Activated naive CD8-positive, alpha-beta T cell treated with anti-CD3 and anti-CD28 coated beads for 36 hours (primary cell): ENCODE data around the gene TBC1D12. TPM values are rescaled to one million over a fixed set of nuclear protein-coding genes. Genes with fewer than 3 reads are reported as not detected.

Experiments used
- DNase-seq: peaks from one replicate; pipeline ENCODE4 v3.0.0; 2021
- H3K27ac Mint-ChIP-seq: one replicate; pipeline ENCODE4 v1.8.0; 2022; ENCODE audit warnings: mild to moderate bottlenecking, moderate library complexity, mixed read lengths
- H3K27me3 Mint-ChIP-seq: one replicate; pipeline ENCODE4 v1.8.0; 2022; ENCODE audit warnings: mild to moderate bottlenecking, mixed read lengths
- H3K36me3 Mint-ChIP-seq: one replicate; pipeline ENCODE4 v1.8.0; 2021; ENCODE audit warnings: mild to moderate bottlenecking, mixed read lengths
- H3K4me1 Mint-ChIP-seq: one replicate; pipeline ENCODE4 v1.8.0; 2021; ENCODE audit warnings: mixed read lengths
- H3K4me3 Mint-ChIP-seq: one replicate; pipeline ENCODE4 v1.8.0; 2022; ENCODE audit warnings: mild to moderate bottlenecking, moderate library complexity, mixed read lengths
- H3K9me3 Mint-ChIP-seq: one replicate; pipeline ENCODE4 v1.8.0; 2022; ENCODE audit warnings: mixed read lengths
- total RNA-seq, 2 experiments: library from RNA; stranded (reverse); gene quantifications; one replicate each; pipeline ENCODE4 v1.2.3, GENCODE V29; 2021

TBC1D12 gene
- total RNA-seq, 2 experiments from 2014 or later: 0.33 to 0.70 TPM

DNA sequence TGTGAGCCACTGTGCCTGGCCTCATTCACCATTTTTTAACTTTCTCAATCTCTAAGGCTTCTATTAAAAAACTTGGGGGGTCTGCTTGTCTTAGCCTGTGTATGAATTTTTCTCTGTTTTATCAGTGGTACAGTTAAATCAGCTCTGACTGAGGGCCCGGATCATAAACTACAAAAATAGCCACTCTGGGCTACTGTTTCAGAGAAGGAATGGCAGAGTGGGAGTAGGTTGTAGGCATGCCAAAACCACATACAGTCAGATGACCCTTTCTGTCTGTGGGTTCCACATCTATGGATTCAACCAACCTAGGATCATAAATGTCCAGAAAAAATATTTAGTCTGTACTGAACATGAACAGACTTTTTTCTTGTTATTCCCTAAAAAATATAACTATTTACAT, 21.3 kb downstream of the TBC1D12 start:
- Mint-ChIP-seq H3K27ac (no peak overlapping the region), H3K9me3 (no peaks in the 10 kb centered on the region), H3K4me3 (no peak overlapping the region), H3K27me3 (peaks cover 34% of the 10 kb centered on the region), H3K4me1 (no peaks in the 10 kb centered on the region), H3K36me3 (no peaks in the 10 kb centered on the region)
- DNase-seq: no peak

DNA sequence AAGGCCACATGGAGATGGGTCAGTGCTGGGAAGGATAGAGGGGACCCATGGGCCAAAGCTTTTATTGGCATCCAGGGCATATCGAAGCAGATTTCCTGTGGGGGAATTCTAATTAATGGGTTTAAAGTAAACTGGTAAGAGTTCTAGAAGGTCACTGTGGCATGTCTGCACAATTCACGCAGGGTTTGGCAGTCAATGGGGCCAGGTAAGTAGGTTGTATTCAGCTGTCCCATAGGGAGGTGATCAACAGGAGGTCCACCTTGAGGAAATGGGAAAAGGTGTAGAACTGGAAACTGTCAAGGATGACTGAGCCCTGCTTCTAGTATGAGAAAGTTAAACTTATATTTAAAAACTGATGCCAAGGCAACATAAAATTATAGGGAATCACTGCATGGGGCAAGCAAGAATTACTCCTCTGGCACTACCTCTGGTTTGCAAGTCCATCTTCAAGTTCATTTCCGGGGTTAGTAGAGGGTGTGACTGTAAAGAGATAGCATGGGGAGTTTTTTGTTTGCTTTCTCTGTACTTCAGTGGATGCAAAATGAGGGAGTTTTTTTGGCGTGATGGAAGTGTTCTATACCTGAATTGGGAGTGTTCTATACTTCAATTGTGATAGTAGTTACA, 22.5 kb downstream of the TBC1D12 start:
- Mint-ChIP-seq H3K27me3 (peaks cover 37% of the 10 kb centered on the region), H3K4me3 (no peak overlapping the region), H3K9me3 (no peaks in the 10 kb centered on the region), H3K27ac (no peak overlapping the region), H3K4me1 (no peaks in the 10 kb centered on the region), H3K36me3 (no peaks in the 10 kb centered on the region)
- DNase-seq: no peak

DNA sequence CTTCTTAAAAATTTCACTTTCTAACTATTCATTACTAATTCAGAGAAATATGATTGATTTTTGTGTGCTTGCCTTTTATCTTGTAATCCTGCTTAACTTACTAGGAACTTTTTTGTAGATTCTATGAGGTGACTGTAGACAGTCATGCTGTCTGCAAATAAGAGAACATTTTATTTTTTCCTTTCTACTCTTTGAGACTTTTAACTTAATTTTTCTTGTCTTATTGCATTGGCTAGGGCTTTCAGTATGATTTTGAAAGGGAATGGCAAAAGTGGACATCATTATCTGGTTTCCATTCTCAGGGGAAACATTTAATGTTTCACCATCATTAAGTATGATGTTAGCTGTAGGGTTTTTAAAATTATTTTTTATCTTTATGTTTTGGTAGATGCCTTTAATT, 23.6 kb downstream of the TBC1D12 start:
- Mint-ChIP-seq H3K36me3 (no peaks in the 10 kb centered on the region), H3K9me3 (no peaks in the 10 kb centered on the region), H3K27ac (no peak overlapping the region), H3K4me1 (no peaks in the 10 kb centered on the region), H3K4me3 (no peak overlapping the region), H3K27me3 (peaks cover 40% of the 10 kb centered on the region)
- no peak for DNase-seq

DNA sequence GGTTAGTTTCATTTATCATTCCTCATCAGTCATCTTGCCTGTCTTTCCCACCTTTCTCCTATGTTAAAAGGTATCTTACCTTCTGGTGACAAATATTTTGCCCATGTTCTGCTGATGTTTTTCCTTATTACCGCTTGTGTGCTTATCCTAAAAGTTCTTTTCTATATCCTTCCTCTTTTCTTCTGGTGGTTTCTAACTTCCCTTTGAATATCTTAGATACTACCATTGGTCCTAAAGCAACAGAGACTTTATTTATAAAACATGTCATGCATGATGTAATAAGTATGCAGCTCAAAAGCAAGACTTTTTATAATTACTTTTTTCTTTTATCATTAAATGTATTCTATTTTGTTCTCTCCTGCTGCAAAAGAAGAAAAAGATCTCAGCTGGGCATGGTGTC, 24.8 kb downstream of the TBC1D12 start:
- DNase-seq: no peak
- H3K4me1 Mint-ChIP-seq: no peaks in the 10 kb centered on the region
- peaks cover 35% of the 10 kb centered on the region for H3K27me3 Mint-ChIP-seq
- no peak overlapping the region for H3K27ac Mint-ChIP-seq
- no peak overlapping the region for H3K4me3 Mint-ChIP-seq
- H3K36me3 Mint-ChIP-seq: no peaks in the 10 kb centered on the region
- H3K9me3 Mint-ChIP-seq: no peaks in the 10 kb centered on the region

DNA sequence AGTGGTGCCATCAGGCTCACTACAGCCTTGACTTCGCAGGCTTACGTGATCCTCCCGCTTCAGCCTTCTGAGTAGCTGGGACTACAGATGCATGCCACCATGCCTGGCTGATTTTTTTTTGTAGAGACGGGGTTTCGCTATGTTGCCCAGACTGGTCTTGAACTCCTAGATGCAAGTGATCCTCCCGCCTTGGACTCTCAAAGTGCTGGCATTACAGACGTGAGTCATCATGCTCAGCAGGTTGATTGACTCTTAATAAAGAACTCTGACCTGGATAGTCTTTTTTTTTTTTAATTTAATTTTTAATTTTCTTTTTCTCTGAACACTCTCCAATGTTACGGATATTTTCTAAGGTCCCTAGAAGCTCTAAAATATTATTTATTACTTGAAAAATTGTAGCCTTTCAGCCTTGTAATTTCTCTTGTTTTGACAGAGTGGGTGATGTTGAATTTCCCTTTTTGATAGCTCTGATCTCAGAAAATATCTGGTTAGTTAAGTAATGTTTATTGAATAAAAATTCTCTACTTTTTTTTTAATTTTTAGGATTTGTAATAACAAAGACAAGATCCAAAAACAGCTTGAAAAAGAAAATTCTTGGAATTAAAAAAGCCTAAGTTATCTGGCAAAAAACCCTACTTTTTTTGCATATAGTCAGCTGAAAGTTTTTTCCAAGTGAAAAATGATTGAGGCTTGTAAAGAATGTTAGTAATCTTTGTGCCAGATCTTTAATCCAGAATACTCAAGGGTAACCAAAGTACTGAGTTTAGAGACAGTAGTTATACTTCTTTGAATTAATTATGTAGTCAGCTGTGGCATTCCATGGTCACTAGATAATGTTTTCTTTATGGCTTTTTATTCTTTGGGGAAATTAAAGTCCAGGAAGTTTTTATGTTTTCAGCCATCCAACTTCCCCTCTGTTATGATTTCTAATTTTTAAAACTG, 26.7 kb downstream of the TBC1D12 start:
- DNase-seq: no peak
- Mint-ChIP-seq H3K9me3 (no peaks in the 10 kb centered on the region), H3K4me1 (no peaks in the 10 kb centered on the region), H3K27ac (no peak overlapping the region), H3K36me3 (no peaks in the 10 kb centered on the region), H3K4me3 (no peak overlapping the region), H3K27me3 (peaks cover 22% of the 10 kb centered on the region)

DNA sequence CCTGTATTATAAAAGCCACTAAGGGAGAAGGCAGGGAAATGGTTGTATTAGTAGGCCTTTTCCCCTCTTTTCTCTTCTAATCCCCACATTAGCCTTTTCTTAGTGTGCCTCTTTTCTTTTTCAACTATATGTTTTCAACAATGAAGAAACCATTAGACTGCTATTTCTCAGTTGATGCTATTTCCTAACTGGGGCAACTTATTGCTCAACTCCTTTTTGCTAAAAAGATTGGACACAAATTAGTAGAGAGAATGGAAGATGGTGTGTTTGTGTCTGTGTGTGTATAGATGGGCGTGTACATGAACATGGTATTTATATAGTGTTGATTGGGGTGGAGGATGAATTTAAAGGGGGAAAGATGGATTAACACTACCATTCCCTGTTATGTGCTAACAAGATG, 28.4 kb downstream of the TBC1D12 start:
- DNase-seq: no peak
- no peak overlapping the region for H3K4me3 Mint-ChIP-seq
- H3K9me3 Mint-ChIP-seq: no peaks in the 10 kb centered on the region
- no peaks in the 10 kb centered on the region for H3K36me3 Mint-ChIP-seq
- no peak overlapping the region for H3K27ac Mint-ChIP-seq
- H3K4me1 Mint-ChIP-seq: no peaks in the 10 kb centered on the region
- H3K27me3 Mint-ChIP-seq: peaks cover 10% of the 10 kb centered on the region

DNA sequence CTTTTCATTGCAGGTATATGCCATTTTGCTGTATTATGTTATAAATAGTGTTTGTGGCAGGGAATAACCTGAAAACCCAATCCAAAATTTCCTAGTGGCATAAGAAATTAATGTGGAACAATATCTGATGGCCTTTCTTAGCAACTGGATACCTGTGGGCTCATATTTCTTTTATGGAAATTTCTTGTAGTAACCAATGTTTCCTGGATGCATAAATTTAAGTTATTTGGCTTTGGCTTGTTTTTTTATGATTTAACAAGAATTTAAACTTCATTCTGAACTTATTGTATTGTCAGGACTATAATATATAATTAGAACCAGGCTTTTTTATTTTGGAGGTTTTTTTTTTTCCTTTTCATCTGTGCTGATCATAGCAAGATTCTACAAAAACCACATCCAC, 30.1 kb downstream of the TBC1D12 start:
- no peak overlapping the region for H3K27ac Mint-ChIP-seq
- H3K9me3 Mint-ChIP-seq: peaks cover 4% of the 10 kb centered on the region
- H3K4me1 Mint-ChIP-seq: no peaks in the 10 kb centered on the region
- H3K4me3 Mint-ChIP-seq: no peak overlapping the region
- H3K36me3 Mint-ChIP-seq: no peaks in the 10 kb centered on the region
- H3K27me3 Mint-ChIP-seq: peaks cover 10% of the 10 kb centered on the region
- no peak for DNase-seq

DNA sequence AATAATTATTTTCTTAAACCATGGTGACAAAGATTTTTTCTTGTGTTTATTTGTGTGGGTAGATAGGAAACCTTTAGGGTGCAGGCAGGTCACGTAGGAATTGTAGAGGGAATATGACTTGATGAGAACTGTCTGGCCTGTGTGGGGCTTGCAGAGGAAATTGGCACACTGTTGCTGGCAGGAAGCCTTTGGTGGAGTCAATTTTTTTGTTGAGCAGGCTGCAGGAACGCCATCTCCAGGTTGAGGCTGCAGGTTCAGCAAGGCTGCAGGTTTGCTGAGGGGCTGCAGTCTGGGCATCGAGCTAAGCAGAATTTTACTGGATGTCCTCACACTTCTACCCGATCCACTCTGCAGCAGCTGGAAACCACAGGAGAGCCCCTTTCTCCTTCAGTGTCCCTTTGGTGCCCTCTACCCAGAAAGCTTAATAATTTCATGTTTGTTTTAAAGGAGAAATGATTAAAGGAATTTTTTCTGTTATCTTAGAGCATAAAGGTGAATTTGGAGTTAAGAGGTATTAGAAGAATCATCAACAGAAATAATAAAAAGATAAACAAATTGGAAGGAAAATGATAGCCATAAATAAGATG, 37.0 kb downstream of the TBC1D12 start:
- Mint-ChIP-seq H3K4me3 (no peak overlapping the region), H3K36me3 (no peaks in the 10 kb centered on the region), H3K9me3 (peaks cover 6% of the 10 kb centered on the region), H3K4me1 (no peaks in the 10 kb centered on the region), H3K27ac (no peak overlapping the region), H3K27me3 (peaks cover 14% of the 10 kb centered on the region)
- no peak for DNase-seq

DNA sequence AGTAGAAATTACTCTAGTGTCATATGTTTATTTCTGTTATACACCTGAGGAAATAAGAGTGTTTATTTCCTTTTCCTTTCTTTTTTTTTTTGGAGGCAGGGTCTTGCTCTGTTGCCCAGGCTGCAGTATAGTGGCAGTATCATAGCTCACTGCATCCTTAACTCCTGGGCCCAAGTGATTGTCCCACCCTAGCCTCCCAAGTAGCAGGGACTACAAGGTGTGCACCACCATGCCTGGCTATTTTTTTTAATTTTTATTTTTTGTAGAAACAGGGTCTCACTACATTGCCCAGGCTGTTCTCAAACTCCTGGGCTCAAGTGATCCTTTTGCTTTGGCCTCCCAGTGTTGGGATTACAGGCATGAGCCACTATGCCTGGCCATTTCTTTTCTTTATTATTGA, 37.8 kb downstream of the TBC1D12 start:
- no peak overlapping the region for H3K4me3 Mint-ChIP-seq
- H3K27ac Mint-ChIP-seq: no peak overlapping the region
- H3K4me1 Mint-ChIP-seq: no peaks in the 10 kb centered on the region
- no peak for DNase-seq
- H3K27me3 Mint-ChIP-seq: peaks cover 15% of the 10 kb centered on the region
- H3K9me3 Mint-ChIP-seq: peaks cover 6% of the 10 kb centered on the region
- no peaks in the 10 kb centered on the region for H3K36me3 Mint-ChIP-seq

DNA sequence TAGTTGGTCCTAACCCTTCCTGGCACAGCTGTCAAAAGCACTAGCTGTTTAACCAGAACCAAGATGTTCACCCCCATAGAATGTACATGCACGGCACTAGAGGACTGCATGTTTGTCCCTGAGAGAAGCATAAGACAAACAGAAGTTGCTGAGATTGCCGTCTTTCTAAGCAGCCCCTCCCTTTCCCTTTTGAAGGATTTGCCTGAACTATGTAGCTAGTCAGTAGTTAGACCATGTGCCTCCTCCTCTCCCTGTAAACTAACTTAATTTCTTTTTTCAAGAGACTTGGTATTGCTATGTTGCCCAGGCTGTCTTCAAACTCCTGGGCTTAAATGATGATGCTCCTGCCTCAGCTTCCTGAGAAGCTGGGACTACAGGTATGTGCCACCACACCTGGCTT, 40.7 kb downstream of the TBC1D12 start:
- Mint-ChIP-seq H3K4me1 (no peaks in the 10 kb centered on the region), H3K9me3 (no peaks in the 10 kb centered on the region), H3K27ac (no peak overlapping the region), H3K27me3 (peaks cover 19% of the 10 kb centered on the region), H3K36me3 (no peaks in the 10 kb centered on the region), H3K4me3 (no peak overlapping the region)
- no peak for DNase-seq

DNA sequence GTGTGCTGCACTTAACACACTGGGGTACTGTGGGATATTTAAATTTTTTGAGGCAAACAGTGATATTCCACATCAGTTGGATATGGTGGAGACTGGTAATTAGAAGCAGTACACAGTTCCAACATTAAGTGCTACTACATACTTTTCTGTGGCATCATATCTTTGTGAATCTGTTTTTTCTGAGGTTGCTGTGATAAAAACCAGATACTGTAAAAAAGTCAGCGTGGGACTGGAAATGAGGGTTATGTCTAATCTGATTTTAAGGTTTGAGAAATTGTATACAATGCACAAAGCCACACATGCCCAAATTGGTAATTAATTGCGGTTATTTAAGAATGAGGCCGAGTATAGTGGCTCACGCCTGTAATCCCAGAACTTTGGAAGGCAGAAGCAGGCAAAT, 41.2 kb downstream of the TBC1D12 start:
- DNase-seq: no peak
- no peak overlapping the region for H3K27ac Mint-ChIP-seq
- H3K4me1 Mint-ChIP-seq: no peaks in the 10 kb centered on the region
- H3K4me3 Mint-ChIP-seq: no peak overlapping the region
- H3K9me3 Mint-ChIP-seq: no peaks in the 10 kb centered on the region
- H3K36me3 Mint-ChIP-seq: no peaks in the 10 kb centered on the region
- H3K27me3 Mint-ChIP-seq: peaks cover 19% of the 10 kb centered on the region

DNA sequence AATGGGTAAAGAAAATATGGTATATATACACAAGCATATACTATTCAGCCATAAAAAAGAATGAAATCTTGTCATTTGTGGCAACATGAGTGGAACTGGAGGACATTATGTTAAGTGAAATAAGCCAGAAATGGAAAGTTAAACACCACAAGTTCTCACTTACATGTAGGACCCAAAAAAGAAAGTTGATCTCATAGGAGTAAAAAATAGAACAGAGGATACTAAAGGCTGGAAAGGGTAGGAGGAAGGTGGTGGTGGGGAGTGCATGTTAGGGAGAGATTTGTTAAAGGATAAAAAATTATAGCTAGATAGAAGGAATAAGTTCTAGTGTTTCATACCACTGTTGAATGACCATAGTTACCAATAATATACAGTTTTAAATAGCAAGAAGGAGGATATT, 48.4 kb downstream of the TBC1D12 start:
- no peaks in the 10 kb centered on the region for H3K36me3 Mint-ChIP-seq
- no peak overlapping the region for H3K27ac Mint-ChIP-seq
- DNase-seq: no peak
- no peaks in the 10 kb centered on the region for H3K9me3 Mint-ChIP-seq
- H3K27me3 Mint-ChIP-seq: peaks cover 4% of the 10 kb centered on the region
- no peak overlapping the region for H3K4me3 Mint-ChIP-seq
- H3K4me1 Mint-ChIP-seq: no peaks in the 10 kb centered on the region

DNA sequence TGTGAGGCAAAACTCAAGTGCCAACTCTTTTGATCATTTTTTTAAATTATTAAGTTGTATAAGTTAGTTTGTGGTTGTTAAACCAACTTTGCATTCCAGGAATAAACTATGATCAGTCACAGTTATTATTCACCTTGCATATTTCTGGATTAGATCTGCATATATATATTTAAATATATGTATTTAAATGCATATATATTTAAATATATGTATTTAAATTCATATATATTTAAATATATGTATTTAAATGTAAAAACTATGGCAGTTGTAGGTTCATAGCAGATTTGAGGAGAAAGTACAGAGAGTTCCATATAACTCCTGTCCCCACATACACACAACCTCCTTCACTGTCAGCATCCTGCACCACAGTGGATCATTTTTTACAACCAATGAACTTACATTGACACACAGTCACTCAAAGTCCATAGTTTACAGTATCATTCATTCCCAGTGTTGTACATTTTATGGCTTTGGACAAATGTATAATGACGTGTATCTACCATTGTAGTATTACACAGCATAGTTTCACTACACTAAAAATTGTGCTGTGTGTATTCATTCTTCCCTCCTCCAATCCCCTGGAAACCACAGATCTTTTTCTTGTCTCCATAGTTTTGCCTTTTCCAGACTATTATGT, 49.7 kb downstream of the TBC1D12 start:
- no peaks in the 10 kb centered on the region for H3K4me1 Mint-ChIP-seq
- H3K9me3 Mint-ChIP-seq: peaks cover 3% of the 10 kb centered on the region
- H3K36me3 Mint-ChIP-seq: no peaks in the 10 kb centered on the region
- no peak overlapping the region for H3K4me3 Mint-ChIP-seq
- DNase-seq: no peak
- H3K27me3 Mint-ChIP-seq: peaks cover 4% of the 10 kb centered on the region
- no peak overlapping the region for H3K27ac Mint-ChIP-seq

DNA sequence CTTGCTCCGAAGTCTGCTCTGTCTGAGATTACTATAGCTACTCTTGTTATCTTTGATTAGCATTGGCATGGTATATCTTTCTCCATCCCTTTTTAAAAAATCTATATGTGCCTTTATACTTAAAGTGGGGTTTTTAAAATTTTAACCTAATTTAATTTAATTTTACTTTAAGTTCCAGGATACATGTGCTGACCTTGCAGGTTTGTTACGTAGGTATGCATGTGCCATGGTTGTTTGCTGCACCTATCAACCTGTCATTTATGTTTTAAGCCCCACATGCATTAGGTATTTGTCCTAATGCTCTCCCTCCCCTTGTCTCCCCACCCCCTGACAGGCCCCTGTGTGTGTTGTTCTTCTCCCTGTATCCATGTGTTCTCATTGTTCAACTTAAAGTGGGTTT, 54.6 kb downstream of the TBC1D12 start:
- H3K9me3 Mint-ChIP-seq: peaks cover 6% of the 10 kb centered on the region
- no peaks in the 10 kb centered on the region for H3K36me3 Mint-ChIP-seq
- no peak for DNase-seq
- peaks cover 8% of the 10 kb centered on the region for H3K27me3 Mint-ChIP-seq
- no peak overlapping the region for H3K4me3 Mint-ChIP-seq
- no peaks in the 10 kb centered on the region for H3K4me1 Mint-ChIP-seq
- H3K27ac Mint-ChIP-seq: no peak overlapping the region

DNA sequence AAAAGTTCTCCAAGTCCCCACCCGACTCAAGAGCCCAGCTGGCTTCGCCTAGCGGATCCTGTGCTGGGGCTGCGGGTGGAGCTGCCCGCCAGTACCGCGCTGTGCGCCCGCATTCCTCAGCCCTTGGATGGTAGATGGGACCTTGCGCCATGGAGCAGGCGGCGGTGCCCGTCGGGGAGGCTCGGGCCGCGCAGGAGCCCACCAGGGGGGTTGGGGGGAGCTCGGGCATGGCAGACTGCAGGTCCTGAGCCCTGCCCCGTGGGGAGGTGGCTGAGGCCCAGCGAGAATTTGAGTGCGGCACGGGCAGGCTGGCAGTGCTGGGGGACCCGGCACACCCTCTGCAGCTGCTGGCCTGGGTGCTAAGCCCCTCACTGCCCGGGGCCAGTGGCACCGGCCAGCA, 57.0 kb downstream of the TBC1D12 start:
- Mint-ChIP-seq H3K9me3 (peaks cover 6% of the 10 kb centered on the region), H3K36me3 (no peaks in the 10 kb centered on the region), H3K27me3 (peaks cover 12% of the 10 kb centered on the region), H3K4me3 (no peak overlapping the region), H3K27ac (no peak overlapping the region), H3K4me1 (no peaks in the 10 kb centered on the region)
- DNase-seq: no peak
